Kidney glomerular epithelial cell (primary cell): ENCODE measurements around the gene SH3RF3.
"Not testable (repeated sequence)": the region's sequence is repeated elsewhere in the genome, so short reads cannot be mapped to it uniquely, and the experiment has no call there.

Source experiments
- DNase-seq: peaks from one replicate; lab custom pipeline; 2025; lab: John Stamatoyannopoulos, UW

The SH3RF3 gene

DNA sequence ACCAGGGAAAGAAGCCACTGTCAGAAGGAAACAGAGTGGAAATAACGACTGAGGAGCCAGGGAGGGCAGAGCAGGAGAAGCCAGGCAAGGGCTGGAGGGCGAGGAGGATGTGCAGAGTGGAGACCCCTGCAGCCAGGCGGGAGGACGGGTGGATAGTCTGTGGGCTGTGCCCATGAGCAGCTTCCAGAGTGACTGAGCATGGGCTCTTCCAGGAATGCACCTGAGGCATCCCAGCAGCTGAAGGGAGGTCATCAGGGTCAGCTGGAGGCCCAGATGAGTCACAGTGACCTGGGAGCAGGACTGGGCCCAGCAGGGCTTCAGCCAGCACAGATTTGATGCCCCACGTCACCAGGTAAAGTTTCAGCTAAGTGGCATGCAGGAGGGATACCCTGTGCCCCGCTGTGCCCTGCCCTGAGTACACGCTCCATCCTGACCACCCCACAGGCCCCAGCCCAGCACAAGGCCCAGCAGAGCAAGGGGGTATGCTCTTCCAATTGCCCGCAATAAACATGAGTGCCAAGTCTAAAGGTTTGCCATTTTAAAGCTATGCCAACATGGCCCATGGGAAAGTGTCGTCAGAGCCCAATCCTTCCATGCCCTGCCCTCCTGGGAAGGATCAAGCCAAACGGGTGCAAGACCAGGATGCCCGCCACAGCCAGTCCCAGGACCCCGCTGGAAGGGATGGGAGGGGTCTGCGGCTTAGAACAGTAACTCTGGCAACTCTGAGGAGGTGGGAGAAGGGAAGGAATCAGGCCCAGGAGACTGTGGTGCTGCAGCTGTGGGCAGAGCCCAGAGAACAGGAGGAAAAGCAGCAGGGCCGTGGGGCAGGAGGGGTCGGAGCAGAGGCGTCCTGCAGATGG is 399.1 kb downstream of the SH3RF3 start:
- DNase-seq: no peak

DNA sequence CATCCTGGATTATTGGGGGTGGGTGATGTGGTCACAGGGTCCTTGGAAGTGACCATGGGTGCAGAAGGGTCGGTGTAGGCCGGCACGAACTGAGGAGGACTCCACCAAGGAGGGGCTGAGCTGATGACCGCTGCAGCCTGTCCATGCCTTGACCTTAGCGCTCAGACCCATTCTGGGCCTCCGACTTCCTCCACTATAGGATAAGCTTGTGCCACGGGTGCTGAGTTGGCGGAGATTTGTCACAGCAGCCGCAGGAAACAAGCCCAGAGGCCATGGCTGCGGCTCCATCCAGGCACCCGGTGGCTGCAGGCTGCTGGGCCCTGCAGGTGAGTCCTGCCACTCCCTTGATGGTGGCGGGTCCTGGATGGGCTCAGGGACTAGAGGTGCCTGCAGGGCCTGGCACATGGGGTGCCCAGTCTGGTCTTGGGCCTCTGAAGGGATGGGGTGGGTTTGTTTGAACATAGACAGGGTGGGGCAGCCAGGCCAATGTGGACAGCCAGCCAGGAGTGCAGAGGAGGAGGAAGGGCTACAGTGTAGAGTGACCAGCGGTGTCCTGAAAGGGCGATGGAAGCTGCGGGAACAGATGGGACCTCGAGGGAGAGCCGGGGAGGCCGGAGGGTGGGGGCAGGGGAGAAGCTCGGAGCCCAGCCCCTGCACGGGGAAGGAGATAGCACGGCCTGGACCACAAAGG is 400.0 kb downstream of the SH3RF3 start:
- no peak for DNase-seq

DNA sequence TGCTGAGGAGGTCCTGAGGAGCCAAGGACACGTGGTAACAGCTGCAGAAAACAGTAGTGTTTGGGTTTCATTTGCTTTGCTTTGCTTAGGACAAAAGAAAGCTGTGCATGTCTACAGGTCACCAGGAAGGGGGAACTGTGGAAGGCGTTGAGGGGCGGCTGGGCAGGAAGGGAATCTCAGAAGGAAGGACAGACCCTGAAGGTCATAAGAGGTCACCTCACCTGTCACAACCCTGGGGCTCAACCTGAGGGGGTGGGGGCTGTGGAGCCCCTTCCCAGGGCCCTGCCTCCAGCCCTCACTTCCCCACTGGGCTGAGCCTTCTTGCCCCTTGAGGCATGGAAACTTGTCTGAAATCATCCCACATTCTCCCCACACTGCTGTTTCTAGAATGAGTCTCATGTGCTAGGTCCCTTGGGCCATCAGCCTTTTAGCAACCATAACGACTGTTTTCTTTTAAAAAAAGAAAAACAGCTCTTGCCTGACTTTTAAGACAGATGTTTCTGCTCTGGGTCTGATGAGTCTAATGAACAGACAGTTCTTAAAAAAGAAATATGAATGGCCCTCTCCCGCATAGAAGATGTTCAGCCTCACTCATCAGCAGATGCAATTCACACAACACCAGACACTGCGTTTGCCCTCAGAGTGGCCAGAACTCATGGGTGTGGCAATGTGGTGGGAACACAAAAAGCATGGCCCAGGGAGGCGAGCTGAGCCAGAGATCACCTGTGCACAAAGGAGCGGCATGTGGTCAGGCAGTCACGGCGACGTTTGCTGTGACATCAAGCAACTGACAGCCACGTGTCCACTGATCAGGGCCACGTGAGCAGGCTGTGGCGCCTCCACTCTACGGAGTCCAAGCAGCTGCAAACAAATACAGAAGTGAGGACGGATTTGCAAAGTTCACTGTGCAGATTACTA is 400.8 kb downstream of the SH3RF3 start:
- DNase-seq: no peak

DNA sequence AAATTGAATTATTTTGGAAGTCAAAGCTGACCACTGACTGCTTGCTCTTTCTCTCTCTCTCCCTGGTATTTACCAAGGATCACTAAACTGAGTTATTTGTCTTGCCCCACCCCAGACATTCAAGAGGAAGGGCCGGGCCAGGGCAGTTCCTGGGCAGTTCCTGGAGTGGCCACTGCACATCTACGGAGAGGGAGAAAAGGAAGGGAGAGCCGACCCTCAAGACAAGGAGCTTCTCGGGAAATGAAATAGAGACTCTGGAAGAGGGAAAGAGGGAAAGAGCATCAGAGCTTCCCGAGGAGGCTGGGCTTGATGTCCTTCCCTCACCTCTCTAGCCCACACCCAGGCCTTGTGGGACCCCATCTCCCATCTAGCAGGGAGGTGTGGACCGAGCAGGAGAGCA is 401.7 kb downstream of the SH3RF3 start:
- DNase-seq: no peak

DNA sequence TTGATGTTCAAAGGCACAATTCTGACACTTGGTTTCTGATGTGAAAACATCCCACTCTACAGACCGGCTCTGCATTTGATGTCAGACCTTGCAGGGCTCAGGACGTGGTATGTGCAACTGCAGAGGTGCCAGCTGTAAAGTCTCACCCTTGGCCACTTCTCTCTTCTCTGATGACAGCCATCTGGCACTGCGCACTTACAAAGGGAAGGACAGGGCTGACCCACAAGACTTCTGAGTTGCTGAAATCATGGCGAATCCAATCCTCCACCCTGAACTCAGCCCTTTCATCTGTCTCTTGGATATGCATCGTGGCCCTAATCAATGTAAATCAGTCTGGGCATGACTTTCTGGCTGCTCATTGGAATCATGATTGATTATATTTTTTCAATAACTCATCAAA is 402.2 kb downstream of the SH3RF3 start:
- no peak for DNase-seq

DNA sequence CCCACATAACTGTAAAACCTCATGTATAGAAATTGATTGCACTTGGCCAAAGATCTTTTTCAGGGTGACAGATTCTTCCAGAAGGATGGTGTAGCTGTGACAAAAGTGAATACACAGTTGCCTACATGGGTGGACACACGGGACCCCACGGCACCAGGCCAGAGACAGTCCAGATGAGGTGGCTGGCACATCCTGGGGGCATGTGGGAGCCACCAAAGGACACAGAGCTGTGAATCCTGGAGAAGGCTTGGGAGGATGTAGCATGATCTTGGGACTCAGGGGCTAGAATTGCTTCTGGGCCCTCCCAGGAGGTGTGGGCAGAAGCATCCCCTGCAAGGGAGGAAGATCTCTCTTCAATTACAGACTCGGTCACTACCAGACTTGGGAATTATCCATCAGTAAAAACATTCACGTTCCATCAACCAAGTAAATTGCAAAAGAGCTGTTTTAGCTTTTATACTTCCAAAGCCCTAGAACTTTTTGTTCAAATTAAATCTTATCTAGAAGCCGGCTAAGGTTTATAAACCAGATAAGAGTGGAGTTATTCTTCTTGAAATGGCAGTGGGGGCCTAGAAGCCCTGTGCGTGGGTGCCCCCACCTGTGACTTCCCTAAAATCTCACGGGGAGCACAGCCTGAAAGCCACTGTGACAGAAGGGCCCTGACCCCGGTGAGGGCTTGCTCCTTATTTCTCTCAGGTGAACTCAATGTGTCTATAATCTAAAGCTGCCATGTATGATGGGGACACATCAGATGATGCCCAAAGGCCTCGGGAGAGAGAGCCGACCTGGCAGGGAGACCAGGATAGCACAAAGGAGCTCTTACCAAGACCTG is 403.1 kb downstream of the SH3RF3 start:
- DNase-seq: no peak

DNA sequence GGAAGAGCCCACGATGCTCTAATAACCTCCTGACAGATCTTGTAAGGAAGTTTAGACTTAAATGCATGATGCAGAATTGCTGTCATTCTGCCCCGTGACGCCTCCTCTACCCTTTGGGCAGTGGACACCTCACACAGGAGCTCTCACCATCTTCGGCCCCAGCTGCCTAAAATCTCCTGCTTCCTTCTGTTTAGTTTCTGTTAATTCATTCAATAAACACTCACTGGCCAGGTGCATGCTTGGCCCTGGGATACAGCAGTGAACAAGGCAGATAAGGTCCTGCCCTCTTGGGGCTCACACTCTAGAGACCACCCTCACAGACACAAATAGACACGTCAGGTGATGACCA is 403.7 kb downstream of the SH3RF3 start:
- no peak for DNase-seq

DNA sequence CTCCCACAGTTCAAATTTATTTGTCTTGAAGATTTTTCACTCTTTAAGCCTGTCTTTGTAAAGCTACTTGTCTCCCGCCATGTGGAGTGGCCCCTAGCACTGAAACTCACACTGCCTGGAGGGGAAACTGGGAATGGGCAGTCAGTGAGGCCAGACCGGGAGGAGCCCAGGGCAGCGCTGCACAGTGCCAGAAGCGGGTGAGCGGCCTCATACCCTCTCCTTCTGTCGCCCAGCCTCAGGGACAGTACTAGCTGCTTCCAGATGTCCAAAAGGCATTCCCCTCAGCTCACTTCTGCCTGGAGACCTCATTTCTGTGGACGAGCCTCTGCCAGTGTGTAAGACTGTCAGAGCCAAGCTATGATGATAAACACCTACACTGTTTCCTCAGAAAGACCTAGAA is 404.8 kb downstream of the SH3RF3 start:
- no peak for DNase-seq

DNA sequence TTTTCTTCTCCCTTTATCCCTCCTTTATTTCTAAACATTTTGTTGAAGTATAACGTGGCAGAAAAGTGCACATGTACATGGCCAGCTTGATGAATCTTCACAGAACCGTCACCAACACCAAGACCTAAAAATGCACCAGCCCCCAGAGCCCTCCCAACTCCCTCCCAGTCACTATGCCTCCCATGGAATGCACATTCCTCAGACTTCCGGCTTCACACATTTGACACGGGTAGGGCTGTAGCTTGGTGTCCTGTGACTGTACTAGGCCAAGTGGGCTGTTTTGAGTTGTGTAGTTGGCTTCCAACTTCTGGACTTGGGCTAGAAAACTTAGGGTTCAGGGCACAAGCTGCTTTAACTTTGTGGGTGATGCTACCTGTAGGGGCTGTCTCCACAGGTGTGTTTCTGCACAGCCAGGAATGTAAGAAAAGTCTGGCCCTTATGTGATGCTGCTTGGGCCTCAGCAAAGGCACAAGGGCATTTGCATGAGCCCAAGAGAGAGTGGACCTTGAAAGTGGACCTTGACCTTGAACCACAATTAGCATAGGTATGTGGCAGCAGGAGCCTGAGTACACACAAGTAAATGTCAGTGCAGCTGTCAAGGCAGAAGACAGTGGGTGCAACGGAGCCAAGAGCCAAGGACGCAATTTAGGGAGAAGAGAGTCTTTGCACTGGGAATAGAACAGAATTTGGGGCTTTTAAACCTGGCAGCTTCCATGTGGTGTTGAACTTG is 406.4 kb downstream of the SH3RF3 start:
- no peak for DNase-seq

DNA sequence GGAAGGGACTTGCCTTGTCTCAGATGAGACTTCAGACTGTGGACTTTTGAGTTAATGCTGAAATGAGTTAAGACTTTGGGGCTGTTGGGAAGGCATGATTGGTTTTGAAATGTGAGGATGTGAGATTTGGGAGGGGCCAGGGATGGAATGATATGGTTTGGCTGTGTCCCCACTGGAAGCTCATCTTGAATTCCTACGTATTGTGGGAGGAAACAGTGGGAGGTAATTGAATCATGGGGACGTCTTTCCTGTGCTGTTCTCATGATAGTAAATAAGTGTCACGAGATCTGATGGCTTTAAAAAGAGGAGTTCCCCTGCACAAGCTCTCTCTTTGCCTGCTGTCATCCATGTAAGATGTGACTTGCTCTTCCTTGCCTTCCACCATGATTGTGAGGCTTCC is 407.6 kb downstream of the SH3RF3 start:
- DNase-seq: not testable (repeated sequence)

DNA sequence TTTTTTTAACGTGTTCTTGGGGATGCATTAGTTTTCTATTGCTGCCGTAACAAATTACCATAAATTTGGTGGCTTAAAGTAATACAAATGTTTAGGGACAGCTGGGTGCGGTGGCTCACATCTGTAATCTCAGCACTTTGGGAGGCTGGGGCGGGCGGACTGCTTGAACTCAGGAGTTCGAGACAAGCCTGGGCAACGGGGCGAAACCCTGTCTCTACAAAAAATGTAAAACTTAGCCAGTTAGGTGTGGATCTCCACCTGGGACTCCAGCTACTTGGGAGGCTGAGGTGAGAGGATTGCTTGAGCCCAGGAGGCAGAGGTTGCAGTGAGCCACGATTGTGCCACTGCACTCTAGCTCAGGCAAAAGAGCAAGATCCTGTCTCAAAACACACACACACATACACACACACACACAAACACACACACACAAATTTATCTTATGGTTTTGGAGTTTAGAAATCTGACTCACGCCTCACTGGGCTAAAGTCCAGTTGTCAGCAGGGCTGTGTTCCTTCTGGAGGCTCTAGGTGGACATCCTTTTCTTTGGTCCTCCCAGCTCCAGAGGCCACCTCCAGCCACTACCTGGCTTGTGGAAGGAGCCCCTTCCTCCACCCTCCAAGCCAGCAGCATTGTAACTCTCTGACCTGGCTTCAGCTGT is 408.7 kb downstream of the SH3RF3 start:
- DNase-seq: no peak

DNA sequence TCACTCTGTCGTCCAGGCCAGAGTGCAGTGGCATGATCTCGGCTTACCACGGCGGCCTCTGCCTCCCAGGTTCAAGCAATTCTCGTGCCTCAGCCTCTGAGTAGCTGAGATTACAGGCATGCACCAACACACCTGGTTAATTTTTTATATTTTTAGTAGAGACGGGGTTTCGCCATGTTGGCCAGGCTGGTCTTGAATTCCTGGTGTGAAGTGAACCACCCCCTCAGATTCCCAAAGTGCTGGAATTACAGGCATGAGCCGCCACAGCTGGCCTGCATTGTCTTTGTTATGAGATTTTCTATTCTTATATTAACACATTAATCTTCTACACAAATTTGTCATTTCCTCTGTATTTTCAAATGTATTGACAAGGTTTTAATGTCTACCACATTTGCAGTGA is 409.5 kb downstream of the SH3RF3 start:
- peak; percentile 48 for DNase-seq

DNA sequence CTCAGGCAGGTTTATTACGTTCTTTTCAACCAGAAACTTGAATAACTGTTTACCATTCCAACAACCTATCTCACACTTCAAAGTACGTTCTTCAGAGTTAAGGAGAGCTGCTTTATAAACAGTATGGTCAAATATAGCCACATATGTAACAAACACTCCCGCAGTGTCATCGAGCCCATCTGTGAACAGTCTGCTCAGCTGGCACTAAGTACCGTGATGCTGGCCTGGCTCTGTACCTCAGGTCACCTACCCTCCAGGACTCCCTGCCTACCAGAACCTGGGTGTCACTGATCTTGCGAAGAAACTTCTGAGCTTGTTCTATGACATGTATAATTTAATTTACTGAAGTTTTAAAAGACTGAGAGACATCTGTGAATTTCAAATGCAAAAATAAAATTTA is 413.4 kb downstream of the SH3RF3 start:
- DNase-seq: no peak

DNA sequence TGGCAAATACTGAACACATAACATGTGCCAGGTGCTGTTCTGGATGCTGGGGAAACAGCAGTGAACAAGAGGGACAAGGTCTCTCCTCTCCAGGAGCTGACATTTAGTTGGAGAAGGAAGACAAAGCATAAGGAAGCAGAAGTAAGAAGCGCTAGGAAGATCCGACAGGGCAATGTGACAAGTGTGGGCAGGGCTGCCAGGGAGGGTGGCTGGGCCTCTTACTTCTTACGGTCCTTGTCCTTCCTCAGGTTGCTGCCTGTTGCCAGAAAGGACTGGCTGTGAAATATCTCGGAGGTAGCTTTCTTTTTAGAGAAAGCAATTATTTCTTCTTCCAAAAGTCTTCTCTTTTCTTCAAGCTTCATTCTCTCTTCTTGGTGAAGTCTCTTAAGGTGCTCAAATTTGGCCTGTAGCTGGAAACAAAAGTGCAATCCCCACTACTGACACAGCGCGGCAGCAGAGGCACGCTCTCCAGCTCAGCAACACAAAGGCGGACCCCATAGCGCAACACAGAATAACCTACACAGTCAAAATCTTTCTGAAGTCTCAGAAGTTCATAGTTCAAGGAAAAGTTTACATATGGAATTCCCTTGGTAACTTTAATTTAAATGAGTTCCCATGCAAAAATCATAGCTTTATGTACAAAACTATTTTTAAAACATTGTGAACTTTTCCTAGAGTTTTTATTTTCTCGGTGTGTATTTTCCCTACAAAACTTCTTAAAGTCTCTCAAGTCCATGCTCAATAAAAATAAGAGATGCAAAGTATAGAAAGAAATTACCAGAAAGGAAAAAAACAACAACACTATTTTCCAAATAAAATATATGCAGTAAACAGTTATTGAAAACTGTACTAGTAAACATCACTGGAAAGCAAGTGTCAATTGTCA is 417.1 kb downstream of the SH3RF3 start:
- DNase-seq: peak; percentile 61

DNA sequence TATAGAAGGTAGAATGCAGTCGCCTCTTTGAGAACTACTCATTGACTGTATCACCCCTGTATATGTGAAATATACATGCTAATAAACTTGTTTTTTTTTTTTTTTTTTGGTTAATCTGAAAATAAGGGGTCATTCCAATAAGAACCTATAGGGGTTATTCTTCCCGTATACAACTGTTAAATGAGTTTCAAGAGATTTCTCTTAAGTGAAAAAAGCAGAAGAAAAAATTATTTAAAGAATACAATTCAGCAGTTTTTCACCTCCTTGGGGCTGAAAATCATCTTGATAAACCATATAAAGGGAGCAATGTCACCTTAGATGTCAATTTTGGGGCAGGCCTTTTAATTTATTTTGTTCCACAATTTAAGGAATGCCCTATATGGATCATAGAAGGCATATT is 418.3 kb downstream of the SH3RF3 start:
- DNase-seq: no peak

DNA sequence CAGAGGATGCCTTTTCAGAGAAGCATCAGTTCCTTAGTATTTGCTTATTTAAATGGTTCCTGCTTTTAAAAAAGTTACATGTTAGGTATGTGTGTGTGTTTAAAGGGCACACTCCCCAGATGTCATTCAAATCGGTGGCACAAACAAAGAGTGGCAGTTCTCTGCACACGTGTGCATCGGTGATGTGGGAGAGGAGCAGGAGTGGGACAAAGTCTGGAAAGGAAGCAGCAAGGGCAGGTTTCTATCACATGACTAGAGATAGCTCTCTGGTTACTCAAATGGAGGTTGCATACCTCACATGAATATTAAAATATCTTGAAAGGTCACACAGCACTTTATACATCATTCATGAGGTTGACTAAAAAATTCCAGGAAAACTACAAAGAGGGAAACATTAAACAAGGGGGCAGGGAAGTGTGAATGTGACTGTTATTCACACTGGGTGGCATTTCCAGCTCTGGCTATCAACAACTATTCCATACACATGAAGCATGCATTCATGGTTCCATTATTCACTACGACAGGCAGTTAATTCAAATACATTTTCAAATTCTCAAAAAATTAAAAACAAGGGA is 420.1 kb downstream of the SH3RF3 start:
- no peak for DNase-seq
